ENCODE measurements around the gene COG3. TPM values are rescaled to one million over a fixed set of nuclear protein-coding genes. Genes with fewer than 3 reads are reported as not detected.

Gene COG3
- total RNA-seq, 4 donors from 2014 or later = 10.4 to 20.3 (median 17.8) TPM

DNA sequence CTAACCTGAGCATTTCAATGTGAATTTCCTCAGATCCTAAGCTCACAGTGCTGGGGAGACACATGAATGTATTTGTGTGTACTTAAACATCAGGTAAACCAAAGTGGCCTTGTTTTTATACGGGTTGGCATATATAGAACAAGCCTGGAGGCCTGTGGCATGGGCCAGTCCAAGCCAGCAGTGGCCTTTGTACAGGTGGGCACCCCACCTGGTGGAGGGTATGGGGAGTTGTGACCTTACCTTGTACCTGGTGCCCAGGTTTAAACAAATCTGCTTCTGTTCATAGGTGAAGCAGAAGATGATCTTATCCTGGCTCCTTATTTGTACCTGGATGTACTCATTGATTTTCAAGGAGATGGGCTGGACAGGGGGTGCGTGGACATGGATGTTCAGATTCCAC lies 79.8 kb downstream of the COG3 start:
- Histone ChIP-seq H3K27ac (no peak overlapping the region), H3K36me3 (no peaks in the 10 kb centered on the region), H3K27me3 (no peaks in the 10 kb centered on the region), H3K4me1 (no peaks in the 10 kb centered on the region), H3K4me3 (no peak overlapping the region), H3K9me3 (no peaks in the 10 kb centered on the region)
- no peak for TF ChIP-seq POLR2A (IDR thresholded peaks at IDR 0.05)
- TF ChIP-seq, protein P1, sequence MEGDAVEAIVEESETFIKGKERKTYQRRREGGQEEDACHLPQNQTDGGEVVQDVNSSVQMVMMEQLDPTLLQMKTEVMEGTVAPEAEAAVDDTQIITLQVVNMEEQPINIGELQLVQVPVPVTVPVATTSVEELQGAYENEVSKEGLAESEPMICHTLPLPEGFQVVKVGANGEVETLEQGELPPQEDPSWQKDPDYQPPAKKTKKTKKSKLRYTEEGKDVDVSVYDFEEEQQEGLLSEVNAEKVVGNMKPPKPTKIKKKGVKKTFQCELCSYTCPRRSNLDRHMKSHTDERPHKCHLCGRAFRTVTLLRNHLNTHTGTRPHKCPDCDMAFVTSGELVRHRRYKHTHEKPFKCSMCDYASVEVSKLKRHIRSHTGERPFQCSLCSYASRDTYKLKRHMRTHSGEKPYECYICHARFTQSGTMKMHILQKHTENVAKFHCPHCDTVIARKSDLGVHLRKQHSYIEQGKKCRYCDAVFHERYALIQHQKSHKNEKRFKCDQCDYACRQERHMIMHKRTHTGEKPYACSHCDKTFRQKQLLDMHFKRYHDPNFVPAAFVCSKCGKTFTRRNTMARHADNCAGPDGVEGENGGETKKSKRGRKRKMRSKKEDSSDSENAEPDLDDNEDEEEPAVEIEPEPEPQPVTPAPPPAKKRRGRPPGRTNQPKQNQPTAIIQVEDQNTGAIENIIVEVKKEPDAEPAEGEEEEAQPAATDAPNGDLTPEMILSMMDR (IDR thresholded peaks at IDR 0.05 in 4 of 5, conservative IDR thresholded peaks at IDR 0.05 in 1 of 5) = no peak
- in situ Hi-C loops (cut with MboI; ENCODE audit: low sequenced_read_pairs in 4 of 4) = no loop called here
- no peak for DNase-seq
- ATAC-seq = no peak
- intact Hi-C loops (cut with DNase I; ENCODE audit: low total_unique reads) = no loop called here

GRCh38 chr13:45545686-45546409 lies 81.1 kb downstream of the COG3 start:
- Histone ChIP-seq H3K4me1 (no peaks in the 10 kb centered on the region), H3K27me3 (no peaks in the 10 kb centered on the region), H3K4me3 (no peak overlapping the region), H3K36me3 (no peaks in the 10 kb centered on the region), H3K27ac (no peak overlapping the region), H3K9me3 (no peaks in the 10 kb centered on the region)
- in situ Hi-C loops (cut with MboI; ENCODE audit: low sequenced_read_pairs in 4 of 4) (no loop called here), intact Hi-C loops (cut with DNase I; ENCODE audit: low total_unique reads) (no loop called here)
- no peak for ATAC-seq
- DNase-seq = no peak
- TF ChIP-seq, protein P1 (IDR thresholded peaks at IDR 0.05 in 4 of 5, conservative IDR thresholded peaks at IDR 0.05 in 1 of 5) = no peak
- TF ChIP-seq POLR2A (IDR thresholded peaks at IDR 0.05) = no peak

DNA sequence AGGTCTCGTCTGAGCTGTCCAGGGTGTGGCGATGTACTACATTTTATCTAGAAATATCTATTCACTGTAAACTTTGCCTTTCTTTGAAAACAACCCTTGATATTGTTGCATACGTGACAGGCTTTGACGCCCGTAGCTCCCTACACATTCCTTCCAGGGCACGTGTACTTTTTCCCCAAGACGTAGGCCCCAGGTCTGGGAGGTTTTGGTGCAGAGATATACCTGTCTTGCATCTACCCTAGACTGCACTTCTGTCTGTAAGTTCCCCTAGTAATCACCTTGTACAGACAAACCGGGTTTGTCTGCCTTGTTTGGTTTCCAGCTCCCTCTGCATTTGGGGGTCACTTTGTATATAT lies 81.6 kb downstream of the COG3 start:
- Histone ChIP-seq H3K4me1 (no peaks in the 10 kb centered on the region), H3K36me3 (no peaks in the 10 kb centered on the region), H3K9me3 (no peaks in the 10 kb centered on the region), H3K4me3 (no peak overlapping the region), H3K27ac (no peak overlapping the region), H3K27me3 (no peaks in the 10 kb centered on the region)
- in situ Hi-C loops (cut with MboI; ENCODE audit: low sequenced_read_pairs in 4 of 4) (no loop called here), intact Hi-C loops (cut with DNase I; ENCODE audit: low total_unique reads) (no loop called here)
- no peak for TF ChIP-seq POLR2A (IDR thresholded peaks at IDR 0.05)
- TF ChIP-seq, protein P1 (IDR thresholded peaks at IDR 0.05 in 4 of 5, conservative IDR thresholded peaks at IDR 0.05 in 1 of 5) = no peak
- DNase-seq (no peak), ATAC-seq (no peak)

DNA sequence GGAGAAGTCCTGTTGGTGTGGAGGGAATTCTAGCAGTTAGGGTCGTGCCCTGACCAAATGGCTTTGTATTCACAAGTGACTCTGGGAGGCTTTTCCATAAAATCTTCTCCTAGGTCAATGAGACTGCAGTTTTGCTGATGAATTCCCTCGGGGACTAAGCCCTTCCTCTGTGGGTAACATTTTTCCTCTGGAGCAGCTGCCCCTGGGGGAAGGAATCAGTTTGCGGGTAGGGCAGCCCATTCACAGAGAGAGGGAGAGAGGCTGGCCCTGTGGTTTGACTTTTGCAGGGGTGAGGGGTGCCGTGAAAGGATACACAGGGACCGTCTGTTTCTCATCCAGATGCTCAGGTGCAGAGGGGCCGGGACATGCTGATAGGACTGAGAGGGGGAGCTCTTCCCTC lies 83.5 kb downstream of the COG3 start:
- DNase-seq = no peak
- Histone ChIP-seq H3K4me1 (no peaks in the 10 kb centered on the region), H3K4me3 (no peak overlapping the region), H3K36me3 (no peaks in the 10 kb centered on the region), H3K27me3 (no peaks in the 10 kb centered on the region), H3K9me3 (no peaks in the 10 kb centered on the region), H3K27ac (no peak overlapping the region)
- no peak for ATAC-seq
- in situ Hi-C loops (cut with MboI; ENCODE audit: low sequenced_read_pairs in 4 of 4) = no loop called here
- intact Hi-C loops (cut with DNase I; ENCODE audit: low total_unique reads) = no loop called here
- TF ChIP-seq, protein P1 (IDR thresholded peaks at IDR 0.05 in 4 of 5, conservative IDR thresholded peaks at IDR 0.05 in 1 of 5) = no peak
- TF ChIP-seq POLR2A (IDR thresholded peaks at IDR 0.05) = no peak

DNA sequence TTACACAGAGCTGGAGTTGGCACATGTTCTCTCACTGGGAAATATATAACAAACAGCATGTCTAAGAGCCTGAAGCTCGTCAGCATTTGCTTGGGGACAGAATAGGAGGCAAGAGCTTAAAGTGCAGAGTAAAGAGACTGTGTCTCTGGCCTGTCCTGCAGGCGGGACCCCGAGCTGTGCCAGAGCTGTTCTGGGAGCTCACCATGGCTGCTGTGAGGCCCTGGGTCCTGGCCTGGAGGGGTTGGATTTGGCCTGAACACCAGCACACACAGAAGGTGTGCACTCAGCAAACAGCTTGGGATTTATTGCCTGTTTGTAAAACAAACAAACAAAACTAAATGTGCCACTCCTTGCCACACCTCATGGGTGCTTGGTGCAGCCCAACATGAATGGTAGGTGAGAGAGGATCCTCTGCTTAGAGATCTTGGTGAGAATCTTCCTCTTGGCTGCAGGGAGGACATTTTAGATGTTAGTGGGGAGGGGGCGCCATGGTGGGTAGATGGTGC lies 89.9 kb downstream of the COG3 start:
- no peaks in the 10 kb centered on the region for H3K4me1 ChIP-seq
- TF ChIP-seq, protein P1 (IDR thresholded peaks at IDR 0.05 in 4 of 5, conservative IDR thresholded peaks at IDR 0.05 in 1 of 5) = no peak
- no peak for TF ChIP-seq POLR2A (IDR thresholded peaks at IDR 0.05)
- no peak overlapping the region for H3K27ac ChIP-seq
- intact Hi-C loops (cut with DNase I; ENCODE audit: low total_unique reads) (no loop called here), in situ Hi-C loops (cut with MboI; ENCODE audit: low sequenced_read_pairs in 4 of 4) (no loop called here)
- no peak for ATAC-seq
- no peaks in the 10 kb centered on the region for H3K9me3 ChIP-seq
- no peak overlapping the region for H3K4me3 ChIP-seq
- DNase-seq = no peak
- H3K36me3 ChIP-seq = no peaks in the 10 kb centered on the region
- no peaks in the 10 kb centered on the region for H3K27me3 ChIP-seq

Data from gastrocnemius medialis (tissue), 4 donors.